Cardiac fibroblast (primary cell): ENCODE results near the gene NRXN3.
A peak's percentile ranks its signal among the peaks of the same experiment; 100 is the strongest.

Source experiments
- DNase-seq, 2 donors: peaks; one replicate each; pipeline versions ENCODE4 v3.0.0 to v3.0.0-alpha.2; 2010; ENCODE audit warnings: low read depth in 2 of 2
- H3K4me3 ChIP-seq, 2 donors: replicated peaks in 1 of 2; 1 replicate in 1 of 2; 2 replicates in 1 of 2; pipeline ENCODE4 v1.5.1; 2011; ENCODE audit warnings: low read depth in 2 of 2, low read length in 2 of 2, mild to moderate bottlenecking in 2 of 2, moderate library complexity in 1 of 2
- TF ChIP-seq, protein P1 (sequence below): IDR thresholded peaks from one replicate; pipeline ENCODE4 v1.5.1; 2011; ENCODE audit warnings: low read depth, mild to moderate bottlenecking, low read length, inconsistent platforms

The NRXN3 gene

GRCh38 chr14:79571366-79571765 lies 1401.2 kb downstream of the NRXN3 start:
- no peak for DNase-seq
- TF ChIP-seq, protein P1, sequence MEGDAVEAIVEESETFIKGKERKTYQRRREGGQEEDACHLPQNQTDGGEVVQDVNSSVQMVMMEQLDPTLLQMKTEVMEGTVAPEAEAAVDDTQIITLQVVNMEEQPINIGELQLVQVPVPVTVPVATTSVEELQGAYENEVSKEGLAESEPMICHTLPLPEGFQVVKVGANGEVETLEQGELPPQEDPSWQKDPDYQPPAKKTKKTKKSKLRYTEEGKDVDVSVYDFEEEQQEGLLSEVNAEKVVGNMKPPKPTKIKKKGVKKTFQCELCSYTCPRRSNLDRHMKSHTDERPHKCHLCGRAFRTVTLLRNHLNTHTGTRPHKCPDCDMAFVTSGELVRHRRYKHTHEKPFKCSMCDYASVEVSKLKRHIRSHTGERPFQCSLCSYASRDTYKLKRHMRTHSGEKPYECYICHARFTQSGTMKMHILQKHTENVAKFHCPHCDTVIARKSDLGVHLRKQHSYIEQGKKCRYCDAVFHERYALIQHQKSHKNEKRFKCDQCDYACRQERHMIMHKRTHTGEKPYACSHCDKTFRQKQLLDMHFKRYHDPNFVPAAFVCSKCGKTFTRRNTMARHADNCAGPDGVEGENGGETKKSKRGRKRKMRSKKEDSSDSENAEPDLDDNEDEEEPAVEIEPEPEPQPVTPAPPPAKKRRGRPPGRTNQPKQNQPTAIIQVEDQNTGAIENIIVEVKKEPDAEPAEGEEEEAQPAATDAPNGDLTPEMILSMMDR = no peak
- H3K4me3 ChIP-seq = no peak overlapping the region

GRCh38 chr14:79573486-79573885 lies 1403.3 kb downstream of the NRXN3 start:
- DNase-seq = peak in 1 of 2 donors; percentile 30
- H3K4me3 ChIP-seq = no peak overlapping the region
- TF ChIP-seq, protein P1 = no peak

DNA sequence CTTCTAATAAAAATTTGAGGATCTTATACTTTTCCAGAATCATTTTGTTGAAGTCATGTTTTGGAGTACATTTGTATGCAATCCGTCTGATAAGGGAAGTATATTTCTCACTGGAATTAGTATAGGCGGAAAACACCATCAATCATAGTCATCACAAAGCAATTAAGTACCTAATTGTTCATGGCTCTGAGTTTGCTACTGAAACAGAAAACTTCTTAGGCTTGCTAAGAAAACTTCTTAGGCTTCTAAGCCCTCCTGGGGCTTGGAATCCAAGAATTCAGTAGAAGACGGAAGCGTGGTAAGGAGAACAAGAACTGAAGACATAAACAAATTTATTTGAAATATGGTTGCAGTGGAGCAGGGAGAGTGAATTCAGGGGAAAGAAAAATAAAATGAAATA lies 1404.9 kb downstream of the NRXN3 start:
- TF ChIP-seq, protein P1 = no peak
- no peak for DNase-seq

DNA sequence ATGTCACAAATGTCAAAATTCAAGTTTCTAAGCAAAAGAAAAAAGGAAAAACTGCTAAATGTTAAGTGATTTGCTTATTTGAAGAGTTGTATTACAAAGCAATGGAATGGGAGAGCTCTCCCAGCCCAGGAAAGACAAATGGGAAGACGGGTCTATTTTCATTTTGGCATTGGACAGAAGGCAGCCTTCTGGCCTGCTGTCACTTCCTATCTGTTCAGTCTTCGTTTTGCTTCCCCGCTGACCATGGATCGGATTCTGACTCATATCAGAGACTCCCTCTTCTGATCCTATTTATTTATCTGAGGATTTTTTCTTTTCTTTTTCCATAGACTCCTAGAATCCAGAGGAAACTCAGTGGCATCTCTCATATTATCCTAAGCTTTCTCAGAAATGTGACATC lies 1406.3 kb downstream of the NRXN3 start:
- H3K4me3 ChIP-seq = no peak overlapping the region
- DNase-seq = no peak
- TF ChIP-seq, protein P1 = no peak

More for the DNA sequence above, 1404.9 kb downstream of the NRXN3 start:
- H3K4me3 ChIP-seq = no peak overlapping the region

GRCh38 chr14:79578470-79578869 lies 1408.3 kb downstream of the NRXN3 start:
- DNase-seq = no peak

GRCh38 chr14:79580414-79580813 lies 1410.2 kb downstream of the NRXN3 start:
- TF ChIP-seq, protein P1 = no peak
- no peak overlapping the region for H3K4me3 ChIP-seq
- no peak for DNase-seq

More at GRCh38 chr14:79578470-79578869, 1408.3 kb downstream of the NRXN3 start:
- H3K4me3 ChIP-seq = no peak overlapping the region
- TF ChIP-seq, protein P1 = no peak

GRCh38 chr14:79580906-79581305 lies 1410.7 kb downstream of the NRXN3 start:
- no peak for DNase-seq

More at GRCh38 chr14:79580906-79581305, 1410.7 kb downstream of the NRXN3 start:
- TF ChIP-seq, protein P1 = no peak
- H3K4me3 ChIP-seq = no peak overlapping the region
